Mesothelial cell of epicardium (in vitro differentiated cells): ENCODE results near the gene SDSL. TPM values are rescaled to one million over a fixed set of nuclear protein-coding genes. Genes with fewer than 3 reads are reported as not detected.

Experiments used
- DNase-seq, 2 experiments: peaks; one replicate each; pipeline ENCODE4 v3.0.0; 2021; ENCODE audit warnings: low spot score in 2 of 2; ENCODE audit not compliant: unreplicated experiment in 2 of 2
- H3K27ac Mint-ChIP-seq: 2 replicates; pipeline ENCODE4 v1.8.0; 2021; ENCODE audit warnings: mixed read lengths
- H3K27me3 Mint-ChIP-seq: 2 replicates; pipeline ENCODE4 v1.8.0; 2021; ENCODE audit warnings: low read depth, mixed read lengths
- H3K36me3 Mint-ChIP-seq: 2 replicates; pipeline ENCODE4 v1.8.0; 2021; ENCODE audit warnings: mixed read lengths
- H3K4me1 Mint-ChIP-seq: 2 replicates; pipeline ENCODE4 v1.8.0; 2021; ENCODE audit warnings: mixed read lengths
- H3K4me3 Mint-ChIP-seq: 2 replicates; pipeline ENCODE4 v1.8.0; 2021; ENCODE audit warnings: mild to moderate bottlenecking, moderate library complexity, mixed read lengths
- H3K9me3 Mint-ChIP-seq: 2 replicates; pipeline ENCODE4 v1.8.0; 2021; ENCODE audit warnings: mixed read lengths
- total RNA-seq: library from RNA; stranded (reverse); gene quantifications from 3 replicates; pipeline ENCODE4 v1.2.1, GENCODE V29; 2021
- TF ChIP-seq, protein P1 (sequence below): fragments of 200-600 bp; sonication (generic); IDR thresholded peaks from one replicate; pipeline ENCODE4 v1.5.0; 2021; ENCODE audit warnings: antibody characterized with exemption; ENCODE audit not compliant: unreplicated experiment

SDSL gene, protein sequence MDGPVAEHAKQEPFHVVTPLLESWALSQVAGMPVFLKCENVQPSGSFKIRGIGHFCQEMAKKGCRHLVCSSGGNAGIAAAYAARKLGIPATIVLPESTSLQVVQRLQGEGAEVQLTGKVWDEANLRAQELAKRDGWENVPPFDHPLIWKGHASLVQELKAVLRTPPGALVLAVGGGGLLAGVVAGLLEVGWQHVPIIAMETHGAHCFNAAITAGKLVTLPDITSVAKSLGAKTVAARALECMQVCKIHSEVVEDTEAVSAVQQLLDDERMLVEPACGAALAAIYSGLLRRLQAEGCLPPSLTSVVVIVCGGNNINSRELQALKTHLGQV
- 9.5 to 12.9 TPM (median 11.6 TPM) in 3 replicates for total RNA-seq

DNA sequence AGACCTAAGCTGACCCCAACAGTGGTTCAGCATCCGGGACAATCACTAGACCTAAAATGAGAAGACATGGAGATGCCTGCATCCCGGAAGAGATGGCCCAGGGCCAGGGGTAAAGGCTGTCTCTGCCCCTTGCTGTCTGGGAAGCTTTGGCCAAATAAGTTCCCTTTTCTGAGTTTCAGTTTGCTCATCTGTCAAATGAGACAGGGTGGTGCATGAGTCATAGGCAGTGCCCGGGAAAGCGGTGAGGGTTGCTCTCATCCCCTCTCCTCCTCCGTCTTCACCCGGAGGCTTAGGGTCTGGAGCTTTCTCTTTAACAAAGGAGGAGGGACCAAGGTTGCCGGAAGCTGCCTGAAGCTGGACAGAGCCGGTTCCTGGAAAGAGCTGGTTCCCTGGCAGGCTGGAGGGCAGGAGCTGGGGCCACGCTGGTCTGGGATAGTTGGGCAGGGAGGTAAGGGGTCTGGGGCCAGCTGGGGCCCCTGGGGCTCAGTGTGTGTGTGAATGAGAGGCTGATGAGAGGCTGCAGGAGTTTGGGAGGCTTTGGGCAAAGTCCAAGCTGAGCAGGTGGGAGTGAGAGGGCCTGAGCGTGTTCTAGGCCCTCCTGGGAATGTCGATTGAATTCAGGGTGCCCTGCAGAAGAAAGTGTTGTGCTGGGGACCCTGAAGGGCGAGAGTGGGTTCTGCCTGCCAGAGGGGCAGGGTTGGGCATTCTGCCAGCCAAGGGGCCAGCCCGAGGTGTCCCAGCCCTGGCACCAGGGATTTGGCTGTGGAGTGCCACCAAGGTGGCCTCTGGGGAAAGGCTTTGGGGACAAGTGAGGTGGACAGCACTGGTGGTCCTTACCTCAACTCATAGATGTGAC is at the start of gene SDSL:
SDSL (plus strand) TSS at position 351 of the 856 bp plus-strand sequence. CDS start 5,603 bp downstream, outside the sequence.
- peak within 1 kb of the TSS; percentile 87 for H3K4me3 Mint-ChIP-seq
- H3K27ac Mint-ChIP-seq, result peak within 1 kb of the TSS; percentile 98
- peaks cover 11% of the 10 kb centered on the region for H3K4me1 Mint-ChIP-seq
- H3K27me3 Mint-ChIP-seq, result peaks cover 6% of the 10 kb centered on the region
- TF ChIP-seq, protein P1, sequence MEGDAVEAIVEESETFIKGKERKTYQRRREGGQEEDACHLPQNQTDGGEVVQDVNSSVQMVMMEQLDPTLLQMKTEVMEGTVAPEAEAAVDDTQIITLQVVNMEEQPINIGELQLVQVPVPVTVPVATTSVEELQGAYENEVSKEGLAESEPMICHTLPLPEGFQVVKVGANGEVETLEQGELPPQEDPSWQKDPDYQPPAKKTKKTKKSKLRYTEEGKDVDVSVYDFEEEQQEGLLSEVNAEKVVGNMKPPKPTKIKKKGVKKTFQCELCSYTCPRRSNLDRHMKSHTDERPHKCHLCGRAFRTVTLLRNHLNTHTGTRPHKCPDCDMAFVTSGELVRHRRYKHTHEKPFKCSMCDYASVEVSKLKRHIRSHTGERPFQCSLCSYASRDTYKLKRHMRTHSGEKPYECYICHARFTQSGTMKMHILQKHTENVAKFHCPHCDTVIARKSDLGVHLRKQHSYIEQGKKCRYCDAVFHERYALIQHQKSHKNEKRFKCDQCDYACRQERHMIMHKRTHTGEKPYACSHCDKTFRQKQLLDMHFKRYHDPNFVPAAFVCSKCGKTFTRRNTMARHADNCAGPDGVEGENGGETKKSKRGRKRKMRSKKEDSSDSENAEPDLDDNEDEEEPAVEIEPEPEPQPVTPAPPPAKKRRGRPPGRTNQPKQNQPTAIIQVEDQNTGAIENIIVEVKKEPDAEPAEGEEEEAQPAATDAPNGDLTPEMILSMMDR, result no peak
- peaks cover 3% of the 10 kb centered on the region for H3K36me3 Mint-ChIP-seq
- DNase-seq, result peak in 1 of 2 experiments; percentile 47
- no peaks in the 10 kb centered on the region for H3K9me3 Mint-ChIP-seq

DNA sequence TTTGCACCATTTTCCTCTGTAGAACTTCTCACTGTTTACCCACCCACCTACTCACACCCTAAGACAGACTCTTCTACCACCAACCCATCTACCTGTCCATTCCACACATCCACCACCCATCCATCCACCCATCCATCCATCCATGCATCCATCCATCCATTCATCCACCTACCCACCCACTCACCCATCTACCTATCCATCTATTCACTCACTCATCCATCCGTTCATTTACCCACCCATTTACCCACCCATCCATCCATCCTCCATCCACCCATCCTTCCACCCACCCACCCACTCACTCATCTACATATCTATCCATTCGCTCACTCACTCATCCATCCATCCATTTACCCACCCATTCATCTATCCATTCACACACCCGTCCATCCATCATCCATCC is 48.7 kb upstream of the SDSL start:
- no peak for DNase-seq
- TF ChIP-seq, protein P1, result no peak
- no peaks in the 10 kb centered on the region for H3K4me1 Mint-ChIP-seq
- H3K27ac Mint-ChIP-seq, result no peak overlapping the region
- H3K9me3 Mint-ChIP-seq, result no peaks in the 10 kb centered on the region
- peaks cover 15% of the 10 kb centered on the region for H3K36me3 Mint-ChIP-seq
- no peak overlapping the region for H3K4me3 Mint-ChIP-seq
- no peaks in the 10 kb centered on the region for H3K27me3 Mint-ChIP-seq

DNA sequence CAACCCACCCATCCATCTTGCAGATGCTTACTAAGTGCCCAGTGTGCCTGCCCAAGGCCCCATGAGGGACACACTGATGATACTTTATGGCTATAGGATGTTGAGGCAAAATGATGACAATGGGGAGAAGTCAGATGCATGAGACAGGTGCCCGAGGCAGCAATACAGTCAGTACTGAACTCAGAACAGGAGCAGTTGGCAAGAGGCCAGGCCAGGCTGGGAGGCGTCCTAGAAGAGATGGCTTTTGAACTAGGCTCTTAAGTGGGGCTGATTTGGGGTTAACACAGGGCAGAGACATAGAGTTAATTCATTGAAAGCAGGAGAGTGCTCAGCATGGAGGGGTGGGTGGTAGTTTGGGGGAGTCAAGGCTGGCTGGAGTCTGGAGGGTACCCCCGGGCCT is 48.2 kb upstream of the SDSL start:
- DNase-seq, result no peak
- no peaks in the 10 kb centered on the region for H3K27me3 Mint-ChIP-seq
- TF ChIP-seq, protein P1, result no peak
- peaks cover 15% of the 10 kb centered on the region for H3K36me3 Mint-ChIP-seq
- H3K27ac Mint-ChIP-seq, result no peak overlapping the region
- no peaks in the 10 kb centered on the region for H3K9me3 Mint-ChIP-seq
- no peak overlapping the region for H3K4me3 Mint-ChIP-seq
- H3K4me1 Mint-ChIP-seq, result no peaks in the 10 kb centered on the region

DNA sequence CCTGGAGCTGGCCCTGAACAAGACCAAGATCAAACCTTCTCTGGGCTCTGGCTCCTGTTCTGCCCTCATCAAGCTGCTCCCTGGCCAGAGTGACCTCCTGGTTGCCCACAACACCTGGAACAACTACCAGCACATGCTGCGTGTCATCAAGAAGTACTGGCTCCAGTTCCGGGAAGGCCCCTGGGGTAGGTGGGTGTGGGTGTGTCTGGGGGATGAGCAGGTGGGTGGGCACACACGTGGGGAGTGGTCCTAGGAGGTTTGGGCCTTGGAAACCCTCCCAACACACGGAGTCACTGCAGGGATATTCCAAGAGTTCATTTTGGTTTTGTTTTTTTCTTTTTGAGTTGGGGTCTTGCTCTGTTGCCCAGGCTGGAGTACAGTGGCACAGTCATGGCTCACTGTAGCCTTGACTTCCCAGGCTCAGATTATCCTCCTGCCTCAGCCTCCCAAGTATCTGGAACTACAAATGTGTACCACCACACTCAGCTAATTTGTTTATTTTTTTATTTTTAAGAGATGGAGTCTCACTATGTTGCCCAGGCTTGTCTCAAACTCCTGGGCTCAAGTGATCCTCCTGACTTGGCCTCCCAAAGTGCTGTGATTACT is 47.3 kb upstream of the SDSL start:
- Mint-ChIP-seq H3K4me3 (no peak overlapping the region), H3K27ac (no peak overlapping the region)
- TF ChIP-seq, protein P1, result no peak

DNA sequence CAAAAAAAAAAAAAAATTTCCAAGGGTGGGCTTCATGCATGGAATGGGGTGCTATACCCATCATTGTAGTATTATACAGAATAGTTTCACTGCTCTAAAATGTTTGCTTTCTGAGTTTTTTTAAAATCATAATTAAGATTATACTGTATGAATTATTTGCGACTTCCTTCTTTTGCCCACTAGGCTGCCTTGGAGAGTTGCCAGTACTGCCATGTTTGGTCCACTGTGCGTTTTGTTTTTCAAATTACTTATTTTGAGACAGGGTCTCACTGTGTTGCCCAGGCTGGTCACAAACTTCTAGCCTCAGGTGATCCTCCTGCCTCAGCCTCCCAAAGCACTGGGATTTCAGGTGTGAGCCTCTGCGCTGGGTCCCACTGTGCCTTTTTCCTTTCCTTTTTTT is 43.9 kb upstream of the SDSL start:
- TF ChIP-seq, protein P1, result peak; percentile 12
- no peak overlapping the region for H3K27ac Mint-ChIP-seq
- H3K36me3 Mint-ChIP-seq, result peaks cover 16% of the 10 kb centered on the region
- no peak overlapping the region for H3K4me3 Mint-ChIP-seq
- DNase-seq, result no peak
- no peaks in the 10 kb centered on the region for H3K27me3 Mint-ChIP-seq
- no peaks in the 10 kb centered on the region for H3K4me1 Mint-ChIP-seq
- no peaks in the 10 kb centered on the region for H3K9me3 Mint-ChIP-seq

More for the DNA sequence above, 47.3 kb upstream of the SDSL start:
- no peaks in the 10 kb centered on the region for H3K9me3 Mint-ChIP-seq
- no peaks in the 10 kb centered on the region for H3K27me3 Mint-ChIP-seq
- H3K36me3 Mint-ChIP-seq, result peaks cover 15% of the 10 kb centered on the region
- DNase-seq, result no peak
- H3K4me1 Mint-ChIP-seq, result no peaks in the 10 kb centered on the region
